Mesenchymal stem cell (in vitro differentiated cells and primary cell): ENCODE data around the gene RAB3B.

ENCODE experiments used
- DNase-seq: peaks from one replicate; pipeline ENCODE4 v3.0.0-alpha.2; 2013
- H2AFZ ChIP-seq: one replicate; pipeline ENCODE4 v1.6.1; 2013; ENCODE audit warnings: low read depth, mild to moderate bottlenecking, control low read depth, inconsistent platforms, low read length, moderate library complexity
- H2AK5ac ChIP-seq: 2 replicates; pipeline ENCODE4 v1.6.1; 2013; ENCODE audit warnings: low read length, moderate library complexity, mild to moderate bottlenecking, inconsistent platforms; ENCODE audit not compliant: severe bottlenecking
- H2BK120ac ChIP-seq: one replicate; pipeline ENCODE4 v1.6.1; 2013; ENCODE audit warnings: low read depth, mild to moderate bottlenecking, inconsistent platforms, low read length, moderate library complexity
- H2BK12ac ChIP-seq, 2 experiments: one replicate each; pipeline ENCODE4 v1.6.1; 2013; ENCODE audit warnings: inconsistent platforms in 2 of 2, low read length in 2 of 2, mild to moderate bottlenecking in 2 of 2, moderate library complexity in 2 of 2, control low read depth in 1 of 2
- H2BK15ac ChIP-seq: one replicate; pipeline ENCODE4 v1.6.1; 2013; ENCODE audit warnings: mild to moderate bottlenecking, low read depth, inconsistent platforms; ENCODE audit not compliant: poor library complexity, severe bottlenecking
- H2BK5ac ChIP-seq: 2 replicates; pipeline ENCODE4 v1.6.1; 2013; ENCODE audit warnings: low read depth, mild to moderate bottlenecking, low read length, control low read depth, inconsistent platforms; ENCODE audit not compliant: poor library complexity, severe bottlenecking
- H3K14ac ChIP-seq, 2 experiments: one replicate each; pipeline ENCODE4 v1.6.1; 2013; ENCODE audit warnings: inconsistent platforms in 2 of 2, low read length in 2 of 2, control low read depth in 1 of 2, mild to moderate bottlenecking in 1 of 2, moderate library complexity in 1 of 2
- H3K18ac ChIP-seq, 2 experiments: one replicate each; pipeline ENCODE4 v1.6.1; 2013; ENCODE audit warnings: inconsistent platforms in 2 of 2, low read length in 2 of 2, control low read depth in 1 of 2, low read depth in 1 of 2, mild to moderate bottlenecking in 1 of 2
- H3K23ac ChIP-seq, 2 experiments: one replicate each; pipeline ENCODE4 v1.6.1; 2013; ENCODE audit warnings: inconsistent platforms in 2 of 2, low read length in 2 of 2, mild to moderate bottlenecking in 2 of 2, moderate library complexity in 2 of 2, control low read depth in 1 of 2
- H3K27ac ChIP-seq: 2 replicates; pipeline ENCODE4 v1.5.1; 2013; ENCODE audit warnings: mild to moderate bottlenecking, moderate library complexity, low read length, control low read depth, inconsistent platforms; ENCODE audit not compliant: poor library complexity, severe bottlenecking
- H3K27me3 ChIP-seq, 2 experiments: 2 replicates each; pipeline versions ENCODE4 v1.6.1 to v1.7.0; 2013; ENCODE audit warnings: low read length in 2 of 2, mild to moderate bottlenecking in 2 of 2, moderate library complexity in 2 of 2, control low read depth in 1 of 2, inconsistent platforms in 1 of 2; ENCODE audit not compliant: control insufficient read depth in 1 of 2, insufficient read depth in 1 of 2
- H3K36me3 ChIP-seq, 2 experiments: 2 replicates each; pipeline versions ENCODE4 v1.6.1 to v1.7.0; 2013; ENCODE audit warnings: low read length in 2 of 2, control low read depth in 1 of 2, inconsistent platforms in 1 of 2, low read depth in 1 of 2, mild to moderate bottlenecking in 1 of 2; ENCODE audit not compliant: insufficient read depth in 2 of 2, control insufficient read depth in 1 of 2
- H3K4ac ChIP-seq, 2 experiments: one replicate each; pipeline ENCODE4 v1.6.1; 2013; ENCODE audit warnings: inconsistent platforms in 2 of 2, low read length in 2 of 2, mild to moderate bottlenecking in 2 of 2, moderate library complexity in 2 of 2, control low read depth in 1 of 2, low read depth in 1 of 2
- H3K4me1 ChIP-seq: 2 replicates; pipeline ENCODE4 v1.6.1; 2013; ENCODE audit warnings: low read depth, low read length, control low read depth; ENCODE audit not compliant: control insufficient read depth, insufficient read depth
- H3K4me2 ChIP-seq: 2 replicates; pipeline ENCODE4 v1.6.1; 2013; ENCODE audit warnings: low read length, mild to moderate bottlenecking, inconsistent platforms; ENCODE audit not compliant: poor library complexity, severe bottlenecking
- H3K4me3 ChIP-seq, 2 experiments: 2 replicates each; pipeline versions ENCODE4 v1.5.1 to v1.7.0; 2013; ENCODE audit warnings: low read length in 2 of 2, mild to moderate bottlenecking in 2 of 2, control low read depth in 1 of 2, low read depth in 1 of 2; ENCODE audit not compliant: insufficient read depth in 1 of 2
- H3K79me1 ChIP-seq: replicated peaks from 2 replicates; pipeline ENCODE4 v1.6.1; 2013; ENCODE audit warnings: mild to moderate bottlenecking, control low read depth, low read length, inconsistent platforms; ENCODE audit not compliant: poor library complexity, severe bottlenecking
- H3K9ac ChIP-seq: 2 replicates; pipeline ENCODE4 v1.7.0; 2013; ENCODE audit warnings: mild to moderate bottlenecking, low read length, moderate library complexity
- H3K9me3 ChIP-seq: 2 replicates; pipeline ENCODE4 v1.7.0; 2013; ENCODE audit warnings: mild to moderate bottlenecking, low read length; ENCODE audit not compliant: control insufficient read depth
- H4K8ac ChIP-seq: one replicate; pipeline ENCODE4 v1.6.1; 2013; ENCODE audit warnings: inconsistent platforms, mild to moderate bottlenecking, low read length, moderate library complexity
- H4K91ac ChIP-seq: one replicate; pipeline ENCODE4 v1.6.1; 2013; ENCODE audit warnings: mild to moderate bottlenecking, low read length, inconsistent platforms
- WGBS: methylation state at CpG from one replicate; pipeline ENCODE4 v1.1.7; 2013; ENCODE audit warnings: mixed read lengths; 5-methylcytosine and 5-hydroxymethylcytosine counted together

The RAB3B gene

GRCh38 chr1:51863384-51863783, 127.1 kb downstream of the RAB3B start:
- Histone ChIP-seq H3K4me3 (no peak overlapping the region), H2BK15ac (no peak overlapping the region), H4K8ac (no peak overlapping the region), H3K4ac (no peak overlapping the region), H3K27me3 (no peaks in the 10 kb centered on the region), H3K9me3 (no peaks in the 10 kb centered on the region), H2AK5ac (no peak overlapping the region), H3K9ac (no peak overlapping the region), H2BK5ac (no peak overlapping the region), H3K23ac (no peak overlapping the region), H3K18ac (no peak overlapping the region), H3K79me1 (peaks cover 9% of the 10 kb centered on the region), H2AFZ (no peak overlapping the region), H3K36me3 (peaks cover 0 to 8% of the 10 kb centered on the region in 2 experiments), H4K91ac (no peak overlapping the region), H3K14ac (no peak overlapping the region), H3K4me1 (peaks cover 4% of the 10 kb centered on the region), H3K4me2 (no peak overlapping the region), H3K27ac (no peak overlapping the region), H2BK12ac (no peak overlapping the region), H2BK120ac (no peak overlapping the region)
- no peak for DNase-seq
- WGBS, result 96% methylated on average over 1 of the region's 2 CpGs

- Histone ChIP-seq H2BK120ac (no peak overlapping the region), H3K4me1 (peaks cover 4% of the 10 kb centered on the region), H3K9me3 (no peaks in the 10 kb centered on the region), H3K79me1 (peaks cover 11% of the 10 kb centered on the region), H4K91ac (no peak overlapping the region), H3K27me3 (no peaks in the 10 kb centered on the region), H3K4me2 (no peak overlapping the region), H2BK5ac (no peak overlapping the region), H2BK15ac (no peak overlapping the region), H3K14ac (no peak overlapping the region), H3K23ac (no peak overlapping the region), H3K36me3 (peaks cover 0 to 5% of the 10 kb centered on the region in 2 experiments), H3K9ac (no peak overlapping the region), H3K4me3 (no peak overlapping the region), H2AK5ac (no peak overlapping the region), H2BK12ac (no peak overlapping the region), H3K18ac (no peak overlapping the region), H4K8ac (no peak overlapping the region), H3K4ac (no peak overlapping the region), H2AFZ (no peak overlapping the region), H3K27ac (no peak overlapping the region)
- peak; percentile 45 for DNase-seq
- WGBS, result 91% methylated on average over 5 of the region's 5 CpGs
Measured at GRCh38 chr1:51861669-51862068, 128.8 kb downstream of the RAB3B start.

- no peak overlapping the region for H3K18ac ChIP-seq
- H3K27me3 ChIP-seq, result no peaks in the 10 kb centered on the region
- DNase-seq, result no peak
- H3K4ac ChIP-seq, result no peak overlapping the region
- H2BK120ac ChIP-seq, result no peak overlapping the region
- no peak overlapping the region for H3K14ac ChIP-seq
- 75% methylated on average over 1 of the region's 2 CpGs for WGBS
- no peaks in the 10 kb centered on the region for H3K4me1 ChIP-seq
- H4K91ac ChIP-seq, result no peak overlapping the region
- peaks cover 0 to 9% of the 10 kb centered on the region in 2 experiments for H3K36me3 ChIP-seq
- no peak overlapping the region for H2AFZ ChIP-seq
- H3K9me3 ChIP-seq, result no peaks in the 10 kb centered on the region
- no peak overlapping the region for H3K27ac ChIP-seq
- H4K8ac ChIP-seq, result no peak overlapping the region
- H3K23ac ChIP-seq, result no peak overlapping the region
- no peak overlapping the region for H2BK15ac ChIP-seq
- no peak overlapping the region for H3K4me2 ChIP-seq
- no peak overlapping the region for H2BK12ac ChIP-seq
- H3K79me1 ChIP-seq, result peaks cover 21% of the 10 kb centered on the region
- no peak overlapping the region for H2AK5ac ChIP-seq
- H3K9ac ChIP-seq, result no peak overlapping the region
- H3K4me3 ChIP-seq, result no peak overlapping the region
- H2BK5ac ChIP-seq, result no peak overlapping the region
Measured at GRCh38 chr1:51859735-51860134, 130.8 kb downstream of the RAB3B start.

GRCh38 chr1:51859333-51859732, 131.2 kb downstream of the RAB3B start:
- H4K8ac ChIP-seq, result no peak overlapping the region
- no peak overlapping the region for H3K14ac ChIP-seq
- H3K36me3 ChIP-seq, result peaks cover 0 to 13% of the 10 kb centered on the region in 2 experiments

More at GRCh38 chr1:51859333-51859732, 131.2 kb downstream of the RAB3B start:
- H3K4ac ChIP-seq, result no peak overlapping the region
- no peak overlapping the region for H3K4me2 ChIP-seq
- H3K79me1 ChIP-seq, result peaks cover 21% of the 10 kb centered on the region
- H3K27me3 ChIP-seq, result no peaks in the 10 kb centered on the region
- no peak overlapping the region for H3K23ac ChIP-seq
- no peak overlapping the region for H3K4me3 ChIP-seq
- H2AFZ ChIP-seq, result no peak overlapping the region
- H3K9ac ChIP-seq, result no peak overlapping the region
- H4K91ac ChIP-seq, result no peak overlapping the region
- no peak overlapping the region for H3K27ac ChIP-seq
- H3K4me1 ChIP-seq, result no peaks in the 10 kb centered on the region
- no peak for DNase-seq
- no peak overlapping the region for H2BK12ac ChIP-seq
- no peak overlapping the region for H2BK15ac ChIP-seq
- no peak overlapping the region for H3K18ac ChIP-seq
- no peaks in the 10 kb centered on the region for H3K9me3 ChIP-seq
- H2AK5ac ChIP-seq, result no peak overlapping the region
- no peak overlapping the region for H2BK5ac ChIP-seq
- WGBS, result 97% methylated on average over 2 of the region's 2 CpGs
- no peak overlapping the region for H2BK120ac ChIP-seq
